HG02642 (cell line): ENCODE measurements around the gene TBX6.
"Not testable (repeated sequence)": the region's sequence is repeated elsewhere in the genome, so short reads cannot be mapped to it uniquely, and the experiment has no call there.

Source experiments
- ATAC-seq: cut with Tn5 transposase; IDR thresholded peaks from one replicate; pipeline ENCODE4 v1.9.1; 2021; ENCODE audit warnings: mild to moderate bottlenecking; ENCODE audit not compliant: unreplicated experiment, poor library complexity

The TBX6 gene, protein sequence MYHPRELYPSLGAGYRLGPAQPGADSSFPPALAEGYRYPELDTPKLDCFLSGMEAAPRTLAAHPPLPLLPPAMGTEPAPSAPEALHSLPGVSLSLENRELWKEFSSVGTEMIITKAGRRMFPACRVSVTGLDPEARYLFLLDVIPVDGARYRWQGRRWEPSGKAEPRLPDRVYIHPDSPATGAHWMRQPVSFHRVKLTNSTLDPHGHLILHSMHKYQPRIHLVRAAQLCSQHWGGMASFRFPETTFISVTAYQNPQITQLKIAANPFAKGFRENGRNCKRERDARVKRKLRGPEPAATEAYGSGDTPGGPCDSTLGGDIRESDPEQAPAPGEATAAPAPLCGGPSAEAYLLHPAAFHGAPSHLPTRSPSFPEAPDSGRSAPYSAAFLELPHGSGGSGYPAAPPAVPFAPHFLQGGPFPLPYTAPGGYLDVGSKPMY

DNA sequence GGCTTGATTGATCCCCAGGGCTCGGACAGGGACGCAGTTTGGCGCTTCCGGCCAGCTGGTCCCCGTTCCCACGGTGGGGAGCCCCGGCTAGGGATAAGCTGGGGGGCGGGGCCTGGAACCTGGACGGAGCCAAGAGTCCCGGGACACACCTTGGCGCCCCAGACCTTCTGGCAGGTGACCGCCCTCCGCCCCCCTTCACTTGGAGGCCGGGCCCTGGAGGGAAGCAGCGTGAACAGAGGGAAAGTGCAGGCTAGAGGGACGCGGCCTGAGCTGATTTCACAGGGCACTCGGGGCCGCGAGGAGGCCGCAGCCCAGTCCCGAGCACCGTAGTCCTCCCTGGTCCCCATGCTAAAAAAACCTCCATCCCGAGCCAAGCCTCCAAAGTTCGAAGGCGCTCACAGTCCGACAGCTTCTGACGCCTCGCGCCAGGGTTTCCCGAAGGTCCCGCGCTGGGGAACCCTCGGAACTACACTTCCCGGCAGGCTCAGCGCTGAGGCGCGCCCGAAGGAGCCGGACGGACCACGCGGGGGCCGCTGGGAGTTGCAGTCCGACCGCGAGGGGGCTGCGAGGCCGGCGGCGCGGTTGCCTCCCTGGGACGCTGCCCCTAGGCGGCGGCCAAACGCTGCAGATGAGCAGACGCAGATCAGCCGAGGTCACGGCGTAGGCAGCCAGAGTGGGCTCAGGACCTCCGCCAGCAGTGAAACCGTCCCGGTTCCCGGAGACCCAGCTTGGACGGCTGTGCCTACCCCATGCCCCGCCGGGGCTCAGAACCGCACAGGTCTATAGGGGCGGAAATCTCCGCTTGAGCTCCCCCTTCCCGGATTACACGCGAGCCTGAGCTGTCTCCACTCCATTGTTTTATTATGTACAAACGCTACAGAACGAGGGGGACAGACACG is at the start of gene TBX6:
Gene TBX6, minus strand, starts transcription at position 451 of the 899 bp plus-strand sequence. CDS start 731 bp downstream, outside the sequence.
- ATAC-seq: peak; percentile 70

DNA sequence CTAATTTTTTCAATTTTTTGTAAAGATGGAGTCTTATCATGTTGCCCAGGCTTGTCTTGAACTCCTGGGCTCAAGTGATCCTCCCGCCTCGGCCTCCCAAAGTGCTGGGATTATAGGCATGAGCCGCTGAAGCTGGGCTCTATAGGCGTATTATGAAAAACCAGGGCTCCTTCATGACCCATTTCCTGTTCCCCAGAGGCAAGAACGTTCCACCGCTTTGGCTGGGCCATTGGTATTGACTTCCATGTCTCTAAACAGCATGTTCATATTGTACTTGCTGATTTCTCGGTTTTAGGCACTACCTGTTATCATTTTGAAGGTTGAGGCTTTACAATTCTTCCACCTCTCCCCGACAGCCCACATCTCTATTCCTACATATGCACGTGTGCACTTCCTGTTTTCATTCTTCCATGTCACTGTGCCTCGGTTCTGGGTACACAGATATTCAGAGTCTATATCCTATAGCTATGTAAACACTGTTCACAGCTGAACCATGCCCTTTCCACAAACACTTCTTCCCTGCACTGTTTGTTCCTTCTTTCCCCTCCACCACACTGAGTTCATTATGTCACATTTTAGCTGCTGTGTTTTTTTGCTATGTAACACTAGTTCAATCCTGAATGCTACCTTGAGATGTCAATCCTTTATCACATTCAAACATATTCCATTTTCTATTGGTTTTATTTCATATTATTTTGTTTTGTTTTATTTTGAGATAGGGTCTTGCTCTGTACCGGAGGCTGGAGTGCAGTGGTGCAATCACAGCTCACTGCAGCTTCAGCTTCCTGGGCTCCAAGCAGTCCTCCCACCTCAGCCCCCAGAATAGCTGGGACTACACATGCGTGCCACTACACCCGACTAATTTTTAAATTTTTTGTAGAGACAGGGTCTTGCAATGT is 48.1 kb upstream of the TBX6 start:
- no peak for ATAC-seq

DNA sequence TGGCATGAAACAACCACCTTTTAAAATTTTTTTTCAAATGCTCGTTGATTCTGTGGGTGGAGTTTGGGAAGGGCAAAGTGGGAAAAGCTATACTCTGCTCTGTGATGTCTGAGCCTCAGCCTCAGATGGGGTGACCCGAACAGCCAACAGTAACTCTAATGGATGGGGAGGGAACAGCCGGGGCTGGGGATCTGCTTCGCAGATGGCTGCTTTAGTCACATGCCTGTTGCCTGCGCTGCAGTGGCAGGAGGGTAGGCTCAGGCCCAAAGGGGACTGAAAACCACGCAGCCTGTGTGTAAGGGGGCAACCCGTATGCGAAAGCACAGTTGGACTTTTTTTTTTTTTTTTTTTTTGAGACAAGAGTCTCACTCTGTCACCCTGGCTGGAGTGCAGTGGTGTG is 46.2 kb upstream of the TBX6 start:
- no peak for ATAC-seq

DNA sequence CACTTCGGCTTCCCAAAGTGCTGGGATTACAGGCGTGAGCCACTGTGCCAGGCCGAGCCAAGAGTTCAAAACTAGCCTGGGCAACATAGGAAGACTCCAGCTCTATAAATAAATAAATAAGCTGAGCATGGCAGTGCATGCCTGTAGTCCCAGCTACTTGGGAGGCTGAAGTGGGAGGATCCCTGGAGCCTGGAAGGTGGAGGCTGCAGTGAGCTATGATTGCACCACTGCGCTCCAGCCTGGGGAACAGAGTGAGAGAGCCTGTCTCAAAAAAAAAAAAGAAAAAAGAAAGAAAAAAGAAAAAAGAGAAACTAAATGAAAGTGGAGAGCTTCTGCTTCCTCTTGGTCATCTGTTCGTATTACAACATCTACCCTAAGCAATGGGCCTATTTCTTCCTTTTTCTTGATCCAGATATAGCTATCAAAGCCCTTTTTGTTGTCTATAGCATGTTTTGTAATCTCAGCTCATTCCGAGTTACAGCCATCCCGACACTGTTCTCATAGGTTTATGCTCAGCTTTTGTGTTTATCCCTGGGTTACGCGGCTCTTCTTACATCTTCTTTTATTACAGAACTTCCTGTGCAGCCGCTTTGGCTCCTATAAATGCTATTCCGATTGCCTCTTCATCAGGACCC is 45.4 kb upstream of the TBX6 start:
- ATAC-seq: no peak

DNA sequence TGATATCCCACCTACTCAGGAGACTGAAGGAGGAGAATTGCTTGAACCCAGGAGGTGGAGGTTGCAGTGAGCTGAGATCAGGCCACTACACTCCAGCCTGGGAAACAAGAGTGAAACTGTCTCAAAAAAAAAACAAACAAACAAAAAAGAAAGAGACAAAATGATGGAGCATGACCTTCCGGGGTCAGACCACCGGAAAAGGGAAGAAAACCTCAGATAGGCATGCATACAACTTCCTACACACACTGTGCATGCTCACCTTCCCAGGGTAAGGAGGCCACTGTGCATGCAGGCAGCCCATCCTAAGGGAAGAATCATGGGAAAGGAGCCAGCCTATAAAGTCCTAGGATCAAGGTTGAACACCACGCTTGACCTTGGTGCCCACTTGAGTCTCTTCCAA is 40.9 kb upstream of the TBX6 start:
- ATAC-seq: no peak

DNA sequence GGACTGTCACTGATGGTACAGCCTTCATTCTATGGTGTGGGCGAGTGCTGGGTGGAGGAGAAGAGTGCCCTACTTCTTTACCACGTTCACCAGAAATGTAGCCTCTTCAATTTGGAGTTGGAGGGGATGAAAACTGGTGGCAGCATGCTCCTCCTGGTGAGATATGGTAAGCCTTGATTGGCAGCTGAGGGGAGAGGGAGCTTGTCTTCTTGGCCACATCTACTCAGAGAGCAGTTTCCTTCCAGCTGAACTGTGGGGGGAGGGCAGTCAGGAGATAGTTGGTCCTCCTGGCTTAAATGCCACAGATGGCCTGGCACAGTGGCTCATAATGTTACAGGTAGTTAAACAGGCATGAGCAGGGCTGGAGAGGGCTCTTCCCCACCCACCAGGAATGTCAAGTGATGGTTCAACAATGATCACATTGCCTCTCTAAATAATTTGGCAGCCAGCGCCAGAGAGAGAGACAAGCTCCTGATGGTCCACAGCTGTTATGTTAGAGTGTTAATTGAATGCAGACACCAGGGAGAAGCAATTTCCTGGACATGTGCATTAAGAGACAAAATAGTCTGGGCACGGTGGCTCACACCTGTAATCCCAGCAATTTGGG is 40.2 kb upstream of the TBX6 start:
- ATAC-seq: no peak

DNA sequence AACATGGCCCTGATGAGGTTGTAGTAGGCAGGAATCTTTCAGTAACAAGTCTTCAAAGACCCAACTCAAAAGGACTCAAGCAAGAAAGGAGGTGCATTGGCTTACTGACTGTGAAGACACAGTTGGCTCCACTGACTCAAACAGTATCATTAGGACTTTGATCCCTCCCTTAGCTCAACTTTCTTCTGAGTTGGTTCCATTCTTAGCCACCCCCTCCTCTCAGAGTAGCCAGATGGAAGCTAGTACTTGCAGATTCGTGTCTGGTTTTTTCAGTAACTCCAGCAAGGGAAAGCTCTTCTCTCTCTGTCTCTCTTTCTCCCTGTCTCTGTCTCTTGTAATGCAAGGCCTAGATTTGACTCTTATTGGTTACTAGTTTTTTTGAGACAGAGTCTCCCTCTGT is 36.3 kb upstream of the TBX6 start:
- ATAC-seq: no peak

DNA sequence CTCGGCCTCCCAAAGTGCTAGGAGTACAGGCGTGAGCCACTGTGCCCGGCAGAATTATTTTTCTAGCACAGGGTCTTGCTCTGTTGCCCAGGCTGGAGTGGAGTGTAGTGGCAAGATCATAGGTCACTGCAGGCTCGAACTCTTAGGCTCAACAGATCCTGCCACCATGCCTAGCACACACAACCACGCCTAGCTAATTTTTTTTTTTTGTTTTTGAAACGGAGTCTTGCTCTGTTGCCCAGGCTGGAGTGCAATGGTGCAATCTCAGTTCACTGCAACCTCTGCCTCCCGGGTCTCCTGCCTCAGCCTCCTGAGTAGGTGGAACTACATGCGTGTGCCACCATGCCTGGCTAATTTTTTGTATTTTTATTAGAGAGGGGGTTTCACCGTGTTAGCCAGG is 34.0 kb upstream of the TBX6 start:
- ATAC-seq: not testable (repeated sequence)

DNA sequence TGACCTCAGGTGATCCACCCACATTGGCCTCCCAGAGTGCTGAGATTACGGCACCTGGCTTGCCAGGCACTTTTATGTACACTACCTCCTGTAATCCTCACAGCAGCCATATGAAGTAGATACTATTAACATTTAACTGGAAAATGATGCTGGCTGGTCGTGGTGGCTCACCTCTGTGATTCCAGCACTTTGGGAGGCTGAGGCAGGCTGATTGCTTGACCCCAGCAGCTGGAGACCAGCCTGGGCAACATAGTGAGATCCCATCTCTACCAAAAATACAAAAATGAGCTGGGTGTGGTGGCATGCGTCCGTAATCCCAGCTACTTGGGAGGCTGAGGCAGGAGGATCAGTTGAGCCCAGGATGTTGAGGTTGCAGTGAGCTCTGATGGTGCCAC is 33.3 kb upstream of the TBX6 start:
- no peak for ATAC-seq

DNA sequence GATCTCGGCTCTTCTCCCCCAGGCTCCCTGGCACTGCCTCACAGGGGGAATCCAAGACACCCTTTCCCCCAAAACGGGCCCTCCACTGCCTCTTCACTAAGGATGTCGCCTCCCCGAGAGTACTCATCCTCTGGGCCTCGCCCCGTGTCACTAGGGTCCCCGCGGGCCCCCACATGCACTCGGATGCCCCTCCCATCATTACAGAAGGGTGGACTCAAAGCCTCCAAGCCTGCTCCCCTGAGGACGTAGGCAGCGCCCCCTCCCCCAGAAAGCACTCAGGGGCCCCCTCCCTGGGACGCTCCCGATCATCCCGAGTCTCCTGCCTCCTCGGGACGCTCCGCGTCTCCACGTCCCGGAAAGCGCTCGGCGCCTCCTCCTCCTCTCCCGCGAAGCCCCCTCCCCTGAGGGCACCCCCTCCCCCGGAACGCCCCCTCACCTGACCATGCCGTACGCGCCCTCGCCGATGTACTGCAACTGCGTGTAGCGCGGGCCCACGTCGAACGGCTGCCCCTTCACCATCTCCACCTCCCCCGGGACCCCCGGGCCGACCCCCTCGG is 31.0 kb upstream of the TBX6 start:
- peak; percentile 10 for ATAC-seq

DNA sequence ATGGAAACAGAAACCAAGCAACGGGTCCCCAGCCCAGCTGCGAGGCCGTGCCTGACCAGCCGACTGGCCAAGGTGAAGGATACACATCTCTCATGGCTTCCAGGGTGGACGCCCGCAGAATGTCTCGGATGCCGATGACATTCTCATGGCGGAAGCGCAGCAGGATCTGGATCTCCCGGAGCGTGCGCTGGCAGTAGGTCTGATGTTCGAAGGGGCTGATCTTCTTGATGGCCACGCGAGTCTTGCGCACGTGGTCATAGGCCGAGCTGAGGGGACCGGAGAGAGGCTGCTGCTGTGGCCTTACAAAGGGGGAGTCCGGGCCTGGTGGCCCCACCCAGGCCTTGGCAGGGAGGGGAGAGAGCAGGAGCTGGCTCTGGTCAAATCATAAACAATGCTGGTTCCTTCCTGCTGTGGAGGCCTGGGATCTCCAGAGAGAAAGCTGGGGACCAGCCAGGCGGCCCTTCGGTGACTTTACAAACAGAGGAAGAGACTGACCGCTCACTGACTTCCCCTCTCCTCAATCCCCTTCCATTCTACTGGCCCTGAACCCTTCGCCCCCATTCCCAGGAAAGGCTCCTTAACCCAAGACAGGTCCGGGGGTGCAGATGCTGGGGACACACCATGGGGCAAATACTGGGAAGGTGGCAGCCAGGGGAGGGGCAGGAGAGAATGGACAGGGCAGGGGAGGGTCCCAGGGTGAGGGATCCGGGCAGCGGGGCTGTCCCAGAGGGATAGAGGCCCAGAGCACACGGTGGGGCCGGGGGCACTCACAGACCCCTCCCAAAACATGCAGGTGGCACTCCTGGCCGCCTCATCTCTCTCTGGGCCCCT is 30.2 kb upstream of the TBX6 start:
- ATAC-seq: no peak

DNA sequence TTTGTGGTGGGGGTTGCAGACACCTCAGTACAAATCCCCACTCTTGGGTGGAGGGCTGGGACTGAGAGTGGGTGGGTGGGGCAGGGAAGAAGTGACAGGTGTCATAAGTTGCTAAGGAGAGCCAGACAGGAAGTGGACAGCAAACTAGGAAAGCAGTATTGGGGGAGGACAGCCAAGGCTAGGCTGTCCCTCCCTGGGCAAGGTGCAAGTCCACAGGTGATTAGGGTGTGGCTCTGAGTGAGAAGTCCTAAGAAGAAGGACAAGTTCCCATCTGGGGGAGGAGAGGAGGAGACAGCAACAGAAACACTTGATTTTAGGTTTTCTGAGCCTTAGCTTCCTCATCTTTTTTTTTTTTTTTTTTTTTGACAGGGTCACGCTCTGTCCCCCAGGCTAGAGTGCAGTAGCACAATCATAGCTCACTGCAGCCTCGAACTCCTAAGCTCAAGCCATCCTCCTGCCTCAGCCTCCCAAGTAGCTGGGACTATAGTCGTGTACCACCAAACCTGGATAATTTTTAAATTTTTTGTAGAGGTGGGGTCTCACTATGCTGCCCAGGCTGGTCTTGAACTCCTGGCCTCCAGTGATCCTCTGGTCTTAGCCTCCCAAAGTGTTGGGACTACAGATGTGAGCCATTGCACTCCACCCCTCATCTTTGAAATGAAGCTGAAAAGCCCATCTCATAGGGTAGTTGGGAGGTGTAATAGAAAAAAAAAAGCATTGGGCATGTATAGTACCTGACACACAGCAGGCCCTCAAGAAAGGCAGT is 28.8 kb upstream of the TBX6 start:
- ATAC-seq: no peak

DNA sequence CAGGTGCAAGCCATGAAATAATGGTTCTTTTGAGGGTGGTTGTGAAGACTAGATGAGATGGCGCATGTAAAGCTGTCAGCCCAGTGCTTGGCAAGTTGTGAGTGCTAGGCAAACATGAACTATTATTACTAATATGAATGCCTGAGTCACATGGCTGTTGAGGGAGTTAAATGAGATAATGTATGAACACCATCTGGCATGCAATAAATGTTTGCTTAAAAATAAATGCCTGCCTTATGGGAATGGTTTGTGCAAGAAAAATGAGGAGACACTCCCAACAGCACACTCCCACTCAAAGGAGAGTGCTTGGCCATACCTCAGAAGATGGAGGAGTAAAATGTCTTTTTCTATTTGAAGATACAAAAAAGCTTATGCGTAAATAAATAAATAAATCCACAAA is 27.7 kb upstream of the TBX6 start:
- ATAC-seq: no peak

DNA sequence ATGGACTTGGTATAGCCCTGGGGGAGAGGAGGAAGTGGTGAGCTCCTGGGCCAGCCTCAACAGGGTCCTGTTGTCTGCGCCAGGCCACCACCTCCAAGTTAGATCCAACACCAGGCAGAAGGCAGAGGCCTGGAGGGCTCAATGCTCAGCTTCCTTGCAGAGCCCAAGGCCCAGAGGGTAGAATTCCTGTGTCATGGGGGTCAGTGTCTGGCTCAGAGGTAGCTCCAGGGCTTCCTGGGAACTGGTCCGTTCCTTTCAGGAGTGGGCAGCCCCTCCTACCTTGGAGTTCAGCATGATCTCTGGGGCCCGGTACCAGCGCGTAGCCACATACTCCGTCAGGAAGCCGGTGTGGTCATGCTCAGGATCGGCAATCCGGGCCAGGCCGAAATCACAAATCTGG is 26.0 kb upstream of the TBX6 start:
- ATAC-seq: no peak

DNA sequence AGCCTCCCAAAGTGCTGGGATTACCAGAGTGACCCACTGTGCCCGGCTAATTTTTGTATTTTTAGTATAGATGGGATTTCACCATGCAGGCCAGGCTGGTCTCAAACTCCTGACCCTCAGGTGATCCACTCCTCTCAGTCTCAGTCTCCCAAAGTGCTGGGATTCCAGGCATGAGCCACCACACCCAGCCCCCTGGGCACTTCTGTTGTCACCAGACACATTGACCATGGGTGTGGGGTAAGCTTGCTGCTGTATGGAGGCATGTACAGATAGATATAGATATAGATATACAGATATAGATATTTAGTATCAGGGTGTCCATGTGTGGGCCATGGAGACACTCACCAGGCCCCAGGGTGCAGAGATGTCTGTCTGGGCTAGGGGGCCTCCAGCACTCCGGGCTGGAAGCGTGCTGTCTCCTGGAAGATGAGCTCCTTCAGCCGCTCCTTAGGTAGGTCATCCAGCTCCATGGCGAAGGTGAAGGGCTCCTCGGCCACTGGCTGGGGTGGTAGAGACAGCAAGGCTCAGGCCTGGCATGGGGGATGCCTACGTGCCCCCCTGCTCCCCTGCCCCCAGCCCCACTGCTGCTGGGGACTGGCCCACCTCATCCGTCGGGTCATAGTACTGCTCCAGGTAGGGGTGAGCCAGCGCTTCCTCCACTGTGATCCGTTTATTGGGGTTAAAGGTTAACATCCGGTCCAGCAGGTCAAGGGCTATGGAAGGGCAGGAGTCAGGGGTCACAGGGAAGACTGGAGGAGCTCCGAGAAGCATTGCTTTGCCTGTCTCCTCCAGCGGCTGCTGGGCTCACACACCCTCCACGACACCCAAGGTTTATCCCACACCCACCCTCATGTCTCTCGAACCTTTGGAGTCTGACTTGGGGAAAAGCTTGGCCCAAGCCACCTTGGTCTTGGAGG is 24.8 kb upstream of the TBX6 start:
- ATAC-seq: no peak

DNA sequence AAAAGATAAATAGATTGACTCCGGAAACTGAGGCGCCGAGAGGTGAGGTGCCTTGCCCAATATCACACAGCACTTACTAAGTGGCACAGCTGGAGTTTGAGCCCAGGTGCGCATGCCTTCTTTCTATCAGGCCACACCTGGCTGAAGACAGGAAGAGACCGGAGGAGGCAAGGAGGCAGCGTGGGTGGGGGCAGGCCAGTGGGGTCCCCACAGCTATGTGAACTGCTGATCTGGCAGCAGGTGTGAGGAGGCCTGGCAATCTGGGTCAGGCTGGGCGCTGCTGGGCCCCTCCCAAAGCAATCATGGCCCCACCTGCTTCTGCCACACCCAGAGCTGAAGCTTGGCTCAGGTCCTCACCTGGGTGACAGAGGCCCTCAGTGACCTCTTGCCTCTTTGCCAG is 23.5 kb upstream of the TBX6 start:
- ATAC-seq: no peak

DNA sequence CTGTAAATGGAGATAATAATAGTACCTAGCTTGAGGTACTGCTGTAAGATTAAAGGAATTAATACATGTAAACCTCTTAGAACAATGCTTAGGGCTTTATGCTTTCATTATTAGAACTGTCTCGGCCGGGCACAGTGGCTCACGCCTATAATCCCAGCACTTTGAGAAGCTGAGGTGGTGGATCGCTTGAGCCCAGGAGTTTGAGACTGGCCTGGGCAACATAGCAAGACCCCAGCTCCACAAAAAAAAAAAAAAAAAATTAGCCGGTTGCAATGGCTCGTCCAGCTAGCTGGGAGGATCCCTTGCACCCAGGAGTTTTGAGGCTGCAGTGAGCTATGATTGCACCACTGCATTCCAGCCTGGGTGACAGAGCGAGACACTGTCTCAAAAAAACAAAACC is 23.1 kb upstream of the TBX6 start:
- not testable (repeated sequence) for ATAC-seq
